Left renal pelvis (tissue), 4 donors: Measurements from ENCODE around the gene RCAN1. TPM values are rescaled to one million over a fixed set of nuclear protein-coding genes. Genes with fewer than 3 reads are reported as not detected.
"Not testable (repeated sequence)": the region's sequence is repeated elsewhere in the genome, so short reads cannot be mapped to it uniquely, and the experiment has no call there.

Experiments
- DNase-seq, 4 donors: peaks; one replicate each; pipeline ENCODE4 v3.0.0-alpha.2; 2013; ENCODE audit warnings: low read depth in 4 of 4, low spot score in 3 of 4
- polyA plus RNA-seq, 4 donors: library from polyadenylated mRNA; unstranded; fragments of 120-200 nt; gene quantifications; one replicate each; pipeline ENCODE4 v1.2.1, GENCODE V29; 2013; ENCODE audit not compliant: insufficient read length in 4 of 4

Gene RCAN1
- polyA plus RNA-seq, 4 donors = 20.0 to 42.1 (median 32.6) TPM

DNA sequence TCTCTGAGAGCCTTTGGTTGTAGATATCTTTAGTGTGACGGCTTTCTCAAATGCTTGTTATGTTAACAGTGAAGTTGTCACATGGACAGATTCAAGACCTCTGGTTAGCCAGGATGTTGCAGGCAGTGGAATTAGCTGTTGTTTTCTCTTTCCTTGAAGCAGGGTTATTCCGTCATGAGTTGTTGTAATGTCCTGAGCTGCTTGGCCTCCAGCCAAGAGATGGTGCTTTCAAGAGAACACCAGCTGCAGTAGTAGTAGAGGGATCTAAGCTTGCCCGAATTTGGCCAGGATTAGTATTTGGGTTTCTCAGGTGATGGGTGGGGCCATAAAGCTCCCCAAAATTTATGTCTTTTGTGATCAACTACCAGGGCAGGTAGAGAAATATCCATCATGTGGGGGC is 116.3 kb downstream of the RCAN1 start:
- DNase-seq = no peak

DNA sequence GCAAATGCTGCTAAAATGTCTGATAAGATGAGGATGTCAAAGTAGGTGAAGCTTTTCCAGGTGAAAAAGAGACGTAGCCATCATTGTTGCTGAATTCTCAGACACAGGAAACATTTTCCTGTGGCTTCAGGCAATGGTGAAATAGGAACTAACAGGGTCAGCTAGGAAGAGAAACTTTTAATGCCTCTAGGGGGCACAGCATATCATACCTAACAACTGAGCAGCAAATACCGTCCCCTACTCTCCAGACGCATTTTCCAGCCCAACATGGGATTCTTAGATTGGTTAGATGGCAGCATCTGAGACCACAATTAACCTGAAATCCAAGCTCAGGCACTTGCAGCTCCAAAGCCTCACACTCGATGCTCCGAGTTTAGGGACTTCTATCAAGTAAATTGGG is 131.1 kb downstream of the RCAN1 start:
- DNase-seq = not testable (repeated sequence)

DNA sequence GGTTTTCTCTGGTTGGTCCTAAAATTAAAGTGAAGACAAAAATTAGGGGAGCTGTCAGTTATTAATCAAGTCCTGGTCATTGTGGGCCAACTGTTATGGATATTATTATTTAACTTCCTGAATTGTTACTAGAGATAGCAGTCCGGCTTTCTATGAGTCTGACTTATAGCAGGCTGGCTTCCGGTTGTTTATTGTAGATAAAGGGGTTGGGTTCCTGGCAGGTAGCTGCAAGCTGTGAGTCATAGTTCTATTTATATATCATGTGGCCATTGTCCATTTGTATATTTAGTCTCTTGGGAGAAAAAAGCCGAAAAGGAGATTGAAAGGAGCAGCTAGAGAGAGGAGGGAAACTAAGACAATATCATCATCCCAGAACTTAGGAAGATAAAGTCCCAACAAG is 131.5 kb downstream of the RCAN1 start:
- DNase-seq = not testable (repeated sequence)

GRCh38 chr21:34467333-34467732 is 147.6 kb downstream of the RCAN1 start:
- not testable (repeated sequence) for DNase-seq

Other genes starting within 250 kb of the RCAN1 start
- 10 to 100 TPM in 2 of 4 donors, 1 to 10 TPM in 2; 1.9 to 12.6 (median 9.5) TPM for gene SMIM11, start 239.6 kb downstream of the RCAN1 start, polyA plus RNA-seq
- under 1 TPM in 3 of 4 donors, not detected in 1; 0.32 to 0.73 (median 0.37) TPM for gene SMIM34, start 191.2 kb downstream of the RCAN1 start, polyA plus RNA-seq
- gene KCNE1, start 102.9 kb downstream of the RCAN1 start, polyA plus RNA-seq = 1 to 10 TPM in 1 of 4 donors, under 1 TPM in 3; 0.46 to 1.1 (median 0.74) TPM
- 1 to 10 TPM in 3 of 4 donors, under 1 TPM in 1; 0.85 to 5.8 (median 2.3) TPM for gene CLIC6, start 53.9 kb upstream of the RCAN1 start, polyA plus RNA-seq